Stomach (tissue), 4 donors: ENCODE measurements around the gene VAPB.

Source experiments
- EP300 ChIP-seq: sonication (generic); formaldehyde crosslinking; IDR thresholded peaks from one replicate; pipeline ENCODE4 v1.6.1; 2017; ENCODE audit warnings: antibody characterized with exemption
- POLR2A ChIP-seq, 4 donors: fragments of 450-650 bp; IDR thresholded peaks; one replicate each; pipeline ENCODE4 v1.6.1; 2016; ENCODE audit warnings: antibody characterized with exemption in 4 of 4, control low read depth in 2 of 4, mild to moderate bottlenecking in 1 of 4, moderate library complexity in 1 of 4
- POLR2AphosphoS5 ChIP-seq, 3 donors: sonication (generic); formaldehyde crosslinking; IDR thresholded peaks; one replicate each; pipeline ENCODE4 v1.6.1; 2016; ENCODE audit warnings: antibody characterized with exemption in 3 of 3
- TF ChIP-seq, protein P1 (sequence below), 7 experiments: fragments of 450-650 bp in 4 of 7; fragments of 200-600 bp in 3 of 7; sonication (generic) in 3 of 7; IDR thresholded peaks; one replicate each; pipeline ENCODE4 v1.5.1; 2016 to 2019; ENCODE audit warnings: antibody characterized with exemption in 7 of 7, control low read depth in 2 of 7, mild to moderate bottlenecking in 1 of 7

DNA sequence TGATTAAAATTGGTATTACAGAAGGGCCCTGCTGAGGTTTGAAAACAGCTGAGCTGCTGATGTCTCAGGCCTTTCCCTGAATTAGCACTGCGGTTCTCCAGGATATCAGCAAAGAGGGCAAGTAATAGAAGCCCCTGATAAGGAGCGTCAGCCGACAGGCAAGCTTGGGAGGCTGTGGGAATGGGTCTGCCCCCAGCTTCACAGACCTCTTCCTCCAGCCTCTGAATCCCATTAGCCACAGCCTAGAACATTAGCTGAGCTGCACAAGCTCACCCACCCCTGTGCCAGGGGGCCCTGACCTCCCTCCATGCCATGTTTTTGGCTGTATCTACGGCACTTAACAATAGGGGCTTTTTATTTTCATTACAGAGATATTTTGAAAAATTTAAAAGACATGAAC is 59.9 kb downstream of the VAPB start:
- no peak for TF ChIP-seq POLR2A (IDR thresholded peaks at IDR 0.05)
- TF ChIP-seq, protein P1, sequence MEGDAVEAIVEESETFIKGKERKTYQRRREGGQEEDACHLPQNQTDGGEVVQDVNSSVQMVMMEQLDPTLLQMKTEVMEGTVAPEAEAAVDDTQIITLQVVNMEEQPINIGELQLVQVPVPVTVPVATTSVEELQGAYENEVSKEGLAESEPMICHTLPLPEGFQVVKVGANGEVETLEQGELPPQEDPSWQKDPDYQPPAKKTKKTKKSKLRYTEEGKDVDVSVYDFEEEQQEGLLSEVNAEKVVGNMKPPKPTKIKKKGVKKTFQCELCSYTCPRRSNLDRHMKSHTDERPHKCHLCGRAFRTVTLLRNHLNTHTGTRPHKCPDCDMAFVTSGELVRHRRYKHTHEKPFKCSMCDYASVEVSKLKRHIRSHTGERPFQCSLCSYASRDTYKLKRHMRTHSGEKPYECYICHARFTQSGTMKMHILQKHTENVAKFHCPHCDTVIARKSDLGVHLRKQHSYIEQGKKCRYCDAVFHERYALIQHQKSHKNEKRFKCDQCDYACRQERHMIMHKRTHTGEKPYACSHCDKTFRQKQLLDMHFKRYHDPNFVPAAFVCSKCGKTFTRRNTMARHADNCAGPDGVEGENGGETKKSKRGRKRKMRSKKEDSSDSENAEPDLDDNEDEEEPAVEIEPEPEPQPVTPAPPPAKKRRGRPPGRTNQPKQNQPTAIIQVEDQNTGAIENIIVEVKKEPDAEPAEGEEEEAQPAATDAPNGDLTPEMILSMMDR (IDR thresholded peaks at IDR 0.05), result no peak
- no peak for TF ChIP-seq POLR2AphosphoS5 (IDR thresholded peaks at IDR 0.05)
- no peak for TF ChIP-seq EP300
